Stomach (tissue), 4 donors: ENCODE measurements around the gene ARHGAP33.

Experiments
- CTCF ChIP-seq, 7 experiments: fragments of 450-650 bp in 4 of 7; fragments of 200-600 bp in 3 of 7; sonication (generic) in 3 of 7; IDR thresholded peaks; one replicate each; pipeline ENCODE4 v1.5.1; 2016 to 2019; ENCODE audit warnings: antibody characterized with exemption in 7 of 7, control low read depth in 2 of 7, mild to moderate bottlenecking in 1 of 7
- EP300 ChIP-seq: sonication (generic); formaldehyde crosslinking; IDR thresholded peaks from one replicate; pipeline ENCODE4 v1.6.1; 2017; ENCODE audit warnings: antibody characterized with exemption
- POLR2A ChIP-seq, 4 donors: fragments of 450-650 bp; IDR thresholded peaks; one replicate each; pipeline ENCODE4 v1.6.1; 2016; ENCODE audit warnings: antibody characterized with exemption in 4 of 4, control low read depth in 2 of 4, mild to moderate bottlenecking in 1 of 4, moderate library complexity in 1 of 4
- POLR2AphosphoS5 ChIP-seq, 3 donors: sonication (generic); formaldehyde crosslinking; IDR thresholded peaks; one replicate each; pipeline ENCODE4 v1.6.1; 2016; ENCODE audit warnings: antibody characterized with exemption in 3 of 3

GRCh38 chr19:35729021-35729420, 46.3 kb upstream of the ARHGAP33 start:
- TF ChIP-seq CTCF (IDR thresholded peaks at IDR 0.05) (no peak), POLR2A (IDR thresholded peaks at IDR 0.05) (no peak), EP300 (no peak), POLR2AphosphoS5 (IDR thresholded peaks at IDR 0.05) (no peak)
